ENCODE data around the gene GRIK1. TPM values are rescaled to one million over a fixed set of nuclear protein-coding genes. Genes with fewer than 3 reads are reported as not detected.

Gene GRIK1
- total and polyA plus RNA-seq, 2 donors (not counting 1 experiment from before 2014, with no cell fraction given): not detected

DNA sequence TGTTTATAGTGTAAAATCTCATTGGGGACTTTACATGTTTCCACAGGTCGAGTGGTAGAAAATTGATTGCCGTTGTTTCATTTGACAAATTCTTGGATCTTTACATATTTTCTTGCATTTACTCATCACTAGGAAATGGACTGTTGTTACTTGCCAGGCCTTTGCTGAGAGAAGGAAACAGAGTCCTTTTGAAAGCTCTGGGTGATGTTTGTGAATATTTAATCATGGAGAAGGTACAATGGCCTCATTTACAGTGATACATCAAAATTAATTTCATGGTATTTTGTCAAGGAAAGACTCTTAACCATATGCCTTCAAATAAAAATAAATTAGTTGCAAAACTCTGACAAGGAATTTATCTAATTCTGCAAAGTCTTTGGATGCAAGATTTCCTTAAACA lies 198.0 kb downstream of the GRIK1 start:
- Histone ChIP-seq H3K4me3 (ENCODE audit: control extremely low read depth in 1 of 5, extremely low read depth in 1 of 5, insufficient read depth in 1 of 5, low read depth in 2 of 5, low read length in 4 of 5) (no peak overlapping the region), H3K4me2 (replicated peaks; ENCODE audit: low read depth, low read length, poor library complexity, severe bottlenecking) (no peak overlapping the region), H3K9me3 (ENCODE audit: control extremely low read depth in 1 of 3, control insufficient read depth in 2 of 3, insufficient read depth in 1 of 3, low read length in 2 of 3) (no peaks in the 10 kb centered on the region), H3K79me2 (ENCODE audit: control insufficient read depth, insufficient read depth, low read length) (no peaks in the 10 kb centered on the region), H3K4me1 (ENCODE audit: control insufficient read depth in 2 of 2, insufficient read depth in 2 of 2, low read length in 2 of 2) (no peaks in the 10 kb centered on the region), H2AFZ (ENCODE audit: insufficient read depth, low read depth, low read length, poor library complexity, severe bottlenecking) (no peak overlapping the region), H3K9ac (ENCODE audit: low read length) (no peak overlapping the region), H4K20me1 (ENCODE audit: control insufficient read depth, insufficient read depth, low read length, poor library complexity, severe bottlenecking) (no peaks in the 10 kb centered on the region), H3K27ac (ENCODE audit: low read length in 2 of 2) (no peak overlapping the region), H3K36me3 (replicated peaks in 1 of 2; ENCODE audit: control extremely low read depth in 1 of 2, control insufficient read depth in 1 of 2, extremely low read depth in 1 of 2, insufficient read depth in 2 of 2, low read length in 1 of 2) (no peaks in the 10 kb centered on the region), H3K27me3 (replicated peaks in 1 of 4; ENCODE audit: control extremely low read depth in 1 of 4, control insufficient read depth in 3 of 4, insufficient read depth in 4 of 4, low read length in 3 of 4) (no peaks in the 10 kb centered on the region)
- H3K9me3 Mint-ChIP-seq (ENCODE audit: insufficient read depth): no peaks in the 10 kb centered on the region
- intact Hi-C loops (cut with micrococcal nuclease): no loop called here
- no peak overlapping the region for H3K4me3 Mint-ChIP-seq
- no CpG with 5 or more reads among the region's 2 CpGs for WGBS (ENCODE audit: insufficient coverage)
- DNase-seq: no peak
- no peak overlapping the region for H3K27ac Mint-ChIP-seq
- ATAC-seq (ENCODE audit: low read depth): no peak
- no peaks in the 10 kb centered on the region for H3K4me1 Mint-ChIP-seq
- CTCF ChIA-PET: no interaction called here
- POLR2A ChIA-PET: no interaction called here
- TF ChIP-seq EZH2 (IDR thresholded peaks at IDR 0.05; ENCODE audit: borderline replicate concordance, insufficient read depth, low read depth, low read length, poor library complexity, severe bottlenecking): no peak
- TF ChIP-seq, protein P1, sequence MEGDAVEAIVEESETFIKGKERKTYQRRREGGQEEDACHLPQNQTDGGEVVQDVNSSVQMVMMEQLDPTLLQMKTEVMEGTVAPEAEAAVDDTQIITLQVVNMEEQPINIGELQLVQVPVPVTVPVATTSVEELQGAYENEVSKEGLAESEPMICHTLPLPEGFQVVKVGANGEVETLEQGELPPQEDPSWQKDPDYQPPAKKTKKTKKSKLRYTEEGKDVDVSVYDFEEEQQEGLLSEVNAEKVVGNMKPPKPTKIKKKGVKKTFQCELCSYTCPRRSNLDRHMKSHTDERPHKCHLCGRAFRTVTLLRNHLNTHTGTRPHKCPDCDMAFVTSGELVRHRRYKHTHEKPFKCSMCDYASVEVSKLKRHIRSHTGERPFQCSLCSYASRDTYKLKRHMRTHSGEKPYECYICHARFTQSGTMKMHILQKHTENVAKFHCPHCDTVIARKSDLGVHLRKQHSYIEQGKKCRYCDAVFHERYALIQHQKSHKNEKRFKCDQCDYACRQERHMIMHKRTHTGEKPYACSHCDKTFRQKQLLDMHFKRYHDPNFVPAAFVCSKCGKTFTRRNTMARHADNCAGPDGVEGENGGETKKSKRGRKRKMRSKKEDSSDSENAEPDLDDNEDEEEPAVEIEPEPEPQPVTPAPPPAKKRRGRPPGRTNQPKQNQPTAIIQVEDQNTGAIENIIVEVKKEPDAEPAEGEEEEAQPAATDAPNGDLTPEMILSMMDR (IDR thresholded peaks at IDR 0.05): no peak
- H3K27me3 Mint-ChIP-seq: no peaks in the 10 kb centered on the region

DNA sequence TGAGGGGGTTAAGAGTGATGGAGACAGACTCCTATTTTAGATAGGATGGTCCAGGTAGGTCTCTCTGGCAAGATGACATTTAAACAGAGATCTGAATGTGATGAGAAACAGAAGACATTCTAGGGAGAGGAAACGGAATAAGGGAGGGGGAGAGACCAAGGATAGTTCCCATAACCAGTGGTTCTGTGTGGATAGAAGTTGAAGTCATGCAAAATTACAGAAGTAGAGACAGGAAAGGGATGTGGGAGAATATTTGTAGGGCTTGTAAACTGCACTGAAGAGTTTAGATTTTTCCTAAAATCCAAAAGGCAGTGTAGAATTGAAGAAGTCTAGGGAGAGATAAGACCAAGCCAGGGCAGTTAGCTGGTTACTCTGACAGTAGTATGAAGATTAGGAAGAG lies 200.6 kb downstream of the GRIK1 start:
- Mint-ChIP-seq H3K9me3 (ENCODE audit: insufficient read depth) (no peaks in the 10 kb centered on the region), H3K4me1 (no peaks in the 10 kb centered on the region), H3K27ac (no peak overlapping the region), H3K4me3 (no peak overlapping the region), H3K27me3 (no peaks in the 10 kb centered on the region)
- 29% methylated on average over 1 of the region's 1 CpG for WGBS (ENCODE audit: insufficient coverage)
- no peaks in the 10 kb centered on the region for H3K36me3 ChIP-seq (replicated peaks in 1 of 2; ENCODE audit: control extremely low read depth in 1 of 2, control insufficient read depth in 1 of 2, extremely low read depth in 1 of 2, insufficient read depth in 2 of 2, low read length in 1 of 2)
- H3K79me2 ChIP-seq (ENCODE audit: control insufficient read depth, insufficient read depth, low read length): no peaks in the 10 kb centered on the region
- no peaks in the 10 kb centered on the region for H3K27me3 ChIP-seq (replicated peaks in 1 of 4; ENCODE audit: control extremely low read depth in 1 of 4, control insufficient read depth in 3 of 4, insufficient read depth in 4 of 4, low read length in 3 of 4)
- CTCF ChIA-PET: no interaction called here
- H2AFZ ChIP-seq (ENCODE audit: insufficient read depth, low read depth, low read length, poor library complexity, severe bottlenecking): no peak overlapping the region
- no peak overlapping the region for H3K4me2 ChIP-seq (replicated peaks; ENCODE audit: low read depth, low read length, poor library complexity, severe bottlenecking)
- no peak overlapping the region for H3K4me3 ChIP-seq (ENCODE audit: control extremely low read depth in 1 of 5, extremely low read depth in 1 of 5, insufficient read depth in 1 of 5, low read depth in 2 of 5, low read length in 4 of 5)
- TF ChIP-seq, protein P1 (IDR thresholded peaks at IDR 0.05): no peak
- no peak for TF ChIP-seq EZH2 (IDR thresholded peaks at IDR 0.05; ENCODE audit: borderline replicate concordance, insufficient read depth, low read depth, low read length, poor library complexity, severe bottlenecking)
- no peak overlapping the region for H3K27ac ChIP-seq (ENCODE audit: low read length in 2 of 2)
- no peak overlapping the region for H3K9ac ChIP-seq (ENCODE audit: low read length)
- POLR2A ChIA-PET: no interaction called here
- DNase-seq (no peak), ATAC-seq (ENCODE audit: low read depth) (no peak)
- no peaks in the 10 kb centered on the region for H4K20me1 ChIP-seq (ENCODE audit: control insufficient read depth, insufficient read depth, low read length, poor library complexity, severe bottlenecking)
- no peaks in the 10 kb centered on the region for H3K4me1 ChIP-seq (ENCODE audit: control insufficient read depth in 2 of 2, insufficient read depth in 2 of 2, low read length in 2 of 2)
- H3K9me3 ChIP-seq (ENCODE audit: control extremely low read depth in 1 of 3, control insufficient read depth in 2 of 3, insufficient read depth in 1 of 3, low read length in 2 of 3): no peaks in the 10 kb centered on the region
- intact Hi-C loops (cut with micrococcal nuclease): no loop called here
